HG02943 (cell line): ENCODE data around the gene MINDY4.

Experiments used
- ATAC-seq: cut with Tn5 transposase; IDR thresholded peaks from one replicate; pipeline ENCODE4 v1.9.1; 2021; ENCODE audit warnings: mild to moderate bottlenecking, low read depth, moderate library complexity; ENCODE audit not compliant: unreplicated experiment

MINDY4 gene

DNA sequence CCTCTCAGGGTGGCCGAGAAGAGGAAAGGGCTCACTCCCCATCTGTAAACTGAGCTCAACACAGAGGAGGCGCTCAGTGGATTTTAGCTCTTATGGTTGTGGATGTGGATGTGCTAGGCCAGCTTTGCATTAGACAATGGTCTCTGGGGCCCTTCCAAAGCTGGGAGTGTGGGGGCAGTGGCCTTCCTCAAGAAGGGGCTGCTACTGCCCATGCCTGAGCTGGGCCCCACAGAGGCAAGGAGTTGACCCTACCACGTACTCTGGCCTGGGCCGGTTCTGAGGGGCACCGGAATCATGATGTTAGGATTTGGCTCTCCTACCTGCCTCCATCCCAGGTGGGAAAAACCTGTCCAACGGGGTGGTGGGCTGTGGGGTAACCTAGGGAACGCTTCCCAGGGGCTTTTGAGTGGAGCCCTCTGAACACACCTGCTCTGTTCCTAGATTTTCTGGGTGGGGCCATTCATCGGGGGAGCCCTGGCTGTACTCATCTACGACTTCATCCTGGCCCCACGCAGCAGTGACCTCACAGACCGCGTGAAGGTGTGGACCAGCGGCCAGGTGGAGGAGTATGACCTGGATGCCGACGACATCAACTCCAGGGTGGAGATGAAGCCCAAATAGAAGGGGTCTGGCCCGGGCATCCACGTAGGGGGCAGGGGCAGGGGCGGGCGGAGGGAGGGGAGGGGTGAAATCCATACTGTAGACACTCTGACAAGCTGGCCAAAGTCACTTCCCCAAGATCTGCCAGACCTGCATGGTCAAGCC lies 152.0 kb downstream of the MINDY4 start:
- no peak for ATAC-seq

DNA sequence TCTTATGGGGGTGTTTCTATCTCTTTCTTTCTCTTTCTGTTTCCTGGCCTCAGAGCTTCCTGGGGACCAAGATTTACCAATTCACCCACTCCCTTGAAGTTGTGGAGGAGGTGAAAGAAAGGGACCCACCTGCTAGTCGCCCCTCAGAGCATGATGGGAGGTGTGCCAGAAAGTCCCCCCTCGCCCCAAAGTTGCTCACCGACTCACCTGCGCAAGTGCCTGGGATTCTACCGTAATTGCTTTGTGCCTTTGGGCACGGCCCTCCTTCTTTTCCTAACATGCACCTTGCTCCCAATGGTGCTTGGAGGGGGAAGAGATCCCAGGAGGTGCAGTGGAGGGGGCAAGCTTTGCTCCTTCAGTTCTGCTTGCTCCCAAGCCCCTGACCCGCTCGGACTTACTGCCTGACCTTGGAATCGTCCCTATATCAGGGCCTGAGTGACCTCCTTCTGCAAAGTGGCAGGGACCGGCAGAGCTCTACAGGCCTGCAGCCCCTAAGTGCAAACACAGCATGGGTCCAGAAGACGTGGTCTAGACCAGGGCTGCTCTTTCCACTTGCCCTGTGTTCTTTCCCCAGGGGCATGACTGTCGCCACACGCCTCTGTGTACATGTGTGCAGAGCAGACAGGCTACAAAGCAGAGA lies 152.7 kb downstream of the MINDY4 start:
- no peak for ATAC-seq

DNA sequence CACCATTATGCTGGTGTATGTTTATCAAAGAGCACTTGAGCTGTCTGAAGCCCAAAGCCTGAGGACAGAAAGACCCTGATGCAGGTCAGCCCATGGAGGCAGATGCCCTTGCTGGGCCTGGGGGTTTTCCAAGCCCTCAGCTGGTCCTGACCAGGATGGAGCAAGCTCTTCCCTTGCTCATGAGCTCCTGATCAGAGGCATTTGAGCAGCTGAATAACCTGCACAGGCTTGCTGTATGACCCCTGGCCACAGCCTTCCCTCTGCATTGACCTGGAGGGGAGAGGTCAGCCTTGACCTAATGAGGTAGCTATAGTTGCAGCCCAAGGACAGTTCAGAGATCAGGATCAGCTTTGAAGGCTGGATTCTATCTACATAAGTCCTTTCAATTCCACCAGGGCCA lies 153.4 kb downstream of the MINDY4 start:
- no peak for ATAC-seq

DNA sequence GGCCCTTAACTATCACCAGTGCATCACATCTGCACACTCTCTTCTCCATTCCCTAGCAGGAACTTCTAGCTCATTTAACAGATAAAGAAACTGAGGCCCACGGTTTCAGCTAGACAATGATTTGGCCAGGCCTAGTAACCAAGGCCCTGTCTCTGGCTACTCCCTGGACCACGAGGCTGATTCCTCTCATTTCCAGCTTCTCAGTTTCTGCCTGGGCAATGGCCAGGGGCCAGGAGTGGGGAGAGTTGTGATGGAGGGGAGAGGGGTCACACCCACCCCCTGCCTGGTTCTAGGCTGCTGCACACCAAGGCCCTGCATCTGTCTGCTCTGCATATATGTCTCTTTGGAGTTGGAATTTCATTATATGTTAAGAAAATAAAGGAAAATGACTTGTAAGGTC lies 153.9 kb downstream of the MINDY4 start:
- no peak for ATAC-seq

DNA sequence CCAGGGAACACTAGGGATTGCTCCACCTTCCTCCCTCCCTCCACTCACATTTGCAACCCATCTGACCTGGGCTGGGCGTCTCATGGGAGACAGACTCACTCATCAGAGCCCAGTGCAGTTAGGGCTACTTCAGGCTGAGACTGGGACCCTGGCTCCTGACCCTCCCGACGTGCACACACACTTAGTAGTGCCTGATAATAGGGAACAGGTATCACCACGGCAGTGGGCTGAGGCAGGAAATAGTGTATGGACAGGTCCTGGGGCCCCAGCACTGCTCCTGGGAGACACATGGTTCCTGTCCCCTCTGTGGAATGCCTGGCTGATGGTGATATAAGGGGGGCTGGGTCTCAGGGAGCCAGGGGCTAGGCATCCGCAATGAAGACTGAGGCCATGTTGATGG lies 154.7 kb downstream of the MINDY4 start:
- ATAC-seq, result no peak

DNA sequence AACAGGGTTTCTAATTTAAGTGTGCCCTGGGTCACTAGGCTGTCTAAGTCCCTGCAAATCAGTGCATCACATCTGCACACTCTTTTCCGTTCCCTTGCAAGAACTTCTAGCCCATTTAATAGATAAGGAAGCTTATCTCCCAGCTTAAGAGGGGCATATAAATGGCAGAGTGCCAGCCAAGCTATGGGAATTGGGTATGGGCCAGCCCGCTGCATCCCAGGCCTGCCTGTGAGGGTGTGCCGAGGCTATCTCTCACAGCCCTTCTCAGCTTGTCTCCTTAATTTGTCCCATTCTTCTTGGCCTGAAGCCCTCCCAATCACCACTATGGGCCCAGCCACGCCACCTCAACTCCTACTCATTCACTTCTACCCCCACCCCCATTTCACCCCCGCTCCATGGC lies 155.1 kb downstream of the MINDY4 start:
- ATAC-seq, result no peak

DNA sequence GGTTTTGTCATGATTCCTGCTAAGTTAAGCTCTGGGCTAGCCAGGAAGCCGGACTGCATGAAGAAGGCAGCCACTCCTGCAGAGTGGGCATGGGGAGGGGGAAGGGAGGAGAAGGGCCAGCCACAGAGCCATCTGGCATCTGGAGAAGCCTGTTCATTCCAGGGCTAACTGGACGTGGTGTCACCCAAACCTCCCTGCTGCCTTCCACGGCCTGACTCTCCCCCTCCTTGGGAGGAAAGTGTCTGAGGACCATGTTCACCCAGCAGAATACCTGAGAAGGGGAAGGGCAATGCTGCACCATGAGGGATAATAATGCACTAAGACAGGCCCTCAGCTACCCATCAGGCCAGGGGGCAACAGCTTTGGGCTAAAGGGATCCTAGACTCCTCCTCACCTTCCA lies 155.8 kb downstream of the MINDY4 start:
- no peak for ATAC-seq

DNA sequence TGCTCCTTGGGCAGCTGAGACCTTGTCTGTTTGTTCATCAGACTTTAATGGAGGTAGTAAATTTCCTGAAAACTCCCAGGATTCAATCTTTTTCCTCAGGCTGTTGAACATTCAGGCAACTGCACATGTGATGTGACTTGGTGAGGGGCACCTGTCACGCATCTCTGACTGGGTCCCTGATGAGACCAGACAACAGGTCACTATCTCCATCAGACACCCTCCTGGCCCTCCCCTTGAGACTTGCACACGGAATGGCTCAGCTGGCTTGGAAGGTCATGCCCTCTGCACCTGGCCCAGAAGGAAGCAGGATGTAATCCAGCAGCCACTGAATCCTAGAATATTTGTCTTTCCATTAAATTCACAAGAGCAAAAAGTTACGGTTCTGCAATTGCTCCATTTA lies 156.3 kb downstream of the MINDY4 start:
- ATAC-seq, result no peak

DNA sequence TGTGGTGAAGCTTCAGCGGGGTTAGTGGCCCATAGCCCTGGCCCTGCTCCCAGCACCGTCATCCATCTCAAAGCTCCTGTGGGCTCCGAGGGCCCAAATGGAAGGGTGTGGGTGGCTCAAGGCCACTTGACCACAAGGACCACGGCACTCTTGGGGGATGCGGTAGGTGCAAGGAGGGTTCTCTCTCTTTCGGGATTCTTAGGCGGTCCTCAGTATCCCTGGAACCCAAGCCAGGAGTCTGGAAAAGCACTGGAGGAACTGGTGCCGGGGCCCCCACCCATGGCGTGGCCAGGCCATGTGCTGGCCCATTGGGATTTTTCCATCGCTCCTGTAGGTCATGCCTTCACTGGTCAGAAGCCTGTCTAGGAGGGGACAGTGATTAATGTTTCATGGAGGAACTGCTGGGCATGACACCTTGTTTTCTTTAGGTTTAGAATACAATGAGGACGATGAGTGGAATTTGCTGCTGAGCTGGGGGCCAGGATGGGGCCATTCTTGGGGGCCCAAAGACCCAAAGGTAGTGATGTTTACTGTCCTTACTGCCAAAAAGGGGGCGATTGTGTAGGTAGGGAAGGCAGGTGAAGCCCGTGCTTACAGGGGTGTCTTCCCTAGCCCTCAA lies 157.1 kb downstream of the MINDY4 start:
- ATAC-seq, result no peak

DNA sequence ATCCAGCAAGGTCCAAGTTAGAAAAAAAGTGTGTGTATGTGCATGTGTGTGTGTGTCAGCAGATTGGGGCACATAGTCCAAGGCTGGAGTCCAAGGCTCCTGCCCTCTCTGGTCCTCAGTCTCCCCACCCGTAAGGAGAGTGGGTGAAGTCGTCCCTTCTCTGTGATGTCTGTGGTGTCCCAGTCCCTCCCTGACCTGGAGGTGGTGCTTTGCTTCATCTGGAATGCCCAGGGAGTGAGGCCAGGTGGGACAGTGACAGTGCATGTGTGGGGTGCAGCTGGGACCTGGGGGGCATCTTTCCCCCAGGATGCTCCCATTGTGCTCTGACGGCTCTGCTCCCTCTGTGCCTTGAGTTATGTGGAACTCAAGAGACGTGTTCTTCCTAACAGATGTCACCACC lies 158.5 kb downstream of the MINDY4 start:
- ATAC-seq, result no peak

DNA sequence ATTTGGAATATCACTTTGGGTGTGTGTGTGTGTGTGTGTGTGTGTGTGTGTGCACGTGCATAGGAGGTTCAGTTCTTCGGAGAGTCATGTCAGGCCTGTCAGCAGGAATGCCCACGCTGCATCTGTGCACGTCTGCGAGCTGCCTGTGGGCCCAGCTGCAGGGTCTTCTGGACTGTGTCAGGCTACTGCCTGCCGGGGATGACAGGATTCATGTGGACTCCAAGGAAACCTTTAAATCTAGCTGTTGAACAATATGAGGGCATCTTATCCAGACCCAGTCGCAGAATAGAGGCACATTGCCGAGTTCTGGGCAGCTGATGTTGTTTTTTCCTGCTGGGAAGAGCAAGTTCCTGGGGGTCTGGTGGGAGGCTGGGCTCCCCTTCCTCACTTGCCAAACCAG lies 159.4 kb downstream of the MINDY4 start:
- ATAC-seq, result no peak

DNA sequence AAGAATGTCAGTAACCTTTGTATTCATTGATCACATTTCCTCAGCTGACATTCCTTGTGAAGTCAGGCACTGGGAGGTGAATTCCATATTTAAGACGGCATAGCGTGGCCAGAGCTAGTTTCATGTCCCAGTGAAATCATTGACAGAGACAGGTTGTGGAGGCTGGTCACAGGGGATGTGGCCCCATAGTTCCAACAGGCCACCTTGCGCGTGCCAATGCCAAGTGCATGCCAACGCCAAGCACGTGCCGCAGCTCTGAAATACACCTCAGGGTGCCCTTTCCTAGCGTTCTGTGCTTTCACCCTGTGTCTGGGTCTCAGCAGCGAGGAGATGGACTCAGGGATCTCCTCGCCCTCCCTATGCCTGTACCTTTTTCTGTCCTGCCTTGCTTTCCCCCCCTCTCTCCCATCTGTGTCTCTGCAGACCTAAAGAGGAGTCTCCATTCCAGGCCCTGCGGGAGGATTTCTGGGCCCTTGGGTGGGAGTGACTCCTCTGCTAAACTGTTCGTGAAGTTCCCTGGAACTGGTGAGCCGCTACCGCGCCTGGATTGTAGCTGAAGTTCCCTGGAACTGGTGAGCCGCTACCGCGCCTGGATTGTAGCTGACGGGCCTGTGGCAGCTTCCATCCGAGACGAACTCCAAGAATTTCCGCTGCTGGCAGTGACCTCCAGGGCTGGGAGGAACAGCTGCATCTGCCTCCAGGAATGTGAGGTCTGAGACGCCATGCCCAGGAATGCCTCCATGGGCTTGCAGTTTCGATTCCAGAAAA lies 160.1 kb downstream of the MINDY4 start:
- no peak for ATAC-seq

DNA sequence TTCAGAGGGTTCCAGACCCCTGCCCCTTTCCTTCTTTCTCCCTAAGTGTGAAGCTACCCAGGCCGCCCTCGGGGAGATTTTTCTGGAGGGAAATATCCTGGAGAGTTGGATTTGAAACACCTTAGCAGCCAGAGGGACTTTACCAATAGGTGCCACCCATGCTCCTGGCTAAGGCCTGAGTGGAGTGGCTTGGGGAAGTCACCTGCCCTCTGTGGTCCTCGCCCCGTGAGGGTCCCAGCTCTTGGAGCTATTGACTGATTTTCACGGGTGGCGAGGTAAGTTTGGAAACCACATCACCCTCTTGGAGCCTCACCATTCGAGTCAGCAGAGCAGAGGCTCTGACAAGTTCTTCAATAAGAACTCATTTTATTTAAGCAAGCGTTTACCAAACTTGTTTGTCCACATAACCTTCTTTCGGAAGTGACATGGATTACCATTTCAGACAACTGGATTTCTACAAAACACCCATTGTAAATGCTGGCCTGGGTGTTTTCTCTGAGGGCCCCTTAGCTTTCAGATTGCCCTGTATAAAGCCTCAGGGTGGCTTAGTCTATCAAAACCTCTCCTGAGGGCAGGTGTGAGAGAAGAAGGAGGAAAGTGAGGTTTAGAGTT lies 160.8 kb downstream of the MINDY4 start:
- ATAC-seq, result no peak

DNA sequence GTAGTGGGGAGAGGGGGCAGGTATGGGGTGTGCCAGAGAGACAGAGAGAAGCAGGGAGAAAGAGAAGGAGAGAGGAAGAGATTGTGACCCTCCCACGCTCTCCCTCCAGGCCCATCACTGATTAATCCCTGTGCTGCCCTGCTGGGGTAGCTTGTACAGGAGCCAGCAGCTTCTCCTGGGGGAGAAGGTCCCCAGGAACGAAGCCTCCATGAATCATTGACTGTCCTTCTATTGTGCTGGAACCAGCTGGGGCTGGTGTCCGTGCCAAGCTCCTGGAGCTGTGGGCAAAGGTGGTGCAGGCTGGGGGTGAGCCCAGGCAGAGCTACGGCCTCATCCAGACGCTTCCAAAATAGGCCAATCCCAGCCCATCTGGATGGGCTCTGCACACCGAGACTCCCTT lies 161.3 kb downstream of the MINDY4 start:
- no peak for ATAC-seq

DNA sequence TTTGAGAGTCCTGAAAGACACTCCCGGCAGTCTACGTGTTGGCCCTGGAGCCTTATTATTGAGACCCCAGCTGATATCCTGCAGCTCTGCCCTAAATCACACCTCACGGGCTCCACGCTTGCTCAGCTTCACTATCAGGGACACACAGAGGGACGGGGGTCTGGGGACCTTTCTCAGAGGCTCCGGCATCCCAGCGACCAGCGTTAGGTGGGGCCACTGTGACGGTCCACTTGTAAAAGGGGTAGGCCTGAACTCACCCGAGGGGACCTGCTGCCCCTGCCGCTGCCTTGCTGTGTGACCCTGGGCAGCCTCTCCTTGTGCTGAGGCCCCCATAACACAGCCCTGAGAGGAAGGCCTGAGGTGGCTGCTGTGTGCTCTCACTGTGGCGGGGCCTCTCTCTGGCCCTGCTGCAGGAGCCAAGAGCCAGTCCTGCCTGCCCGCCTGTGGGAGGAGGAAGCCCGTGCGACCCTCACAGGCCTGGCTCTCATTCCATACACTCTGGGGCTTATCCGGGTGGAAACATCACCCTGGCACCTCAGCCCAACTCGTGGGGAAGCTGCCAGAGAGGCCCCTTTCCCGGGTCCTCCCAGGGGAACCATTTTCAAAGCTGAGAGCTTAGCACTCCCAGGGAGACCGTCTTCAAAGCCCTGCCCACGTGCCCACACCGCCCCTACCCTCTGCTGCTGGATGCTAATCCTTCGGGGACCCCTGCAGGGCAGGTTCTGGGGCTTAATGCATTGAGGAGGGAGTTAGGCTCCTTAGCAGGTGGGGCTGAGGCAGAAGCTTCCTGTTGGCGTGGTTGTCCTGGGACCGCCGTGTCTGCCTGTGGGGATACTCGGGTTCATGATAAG lies 162.1 kb downstream of the MINDY4 start:
- no peak for ATAC-seq

DNA sequence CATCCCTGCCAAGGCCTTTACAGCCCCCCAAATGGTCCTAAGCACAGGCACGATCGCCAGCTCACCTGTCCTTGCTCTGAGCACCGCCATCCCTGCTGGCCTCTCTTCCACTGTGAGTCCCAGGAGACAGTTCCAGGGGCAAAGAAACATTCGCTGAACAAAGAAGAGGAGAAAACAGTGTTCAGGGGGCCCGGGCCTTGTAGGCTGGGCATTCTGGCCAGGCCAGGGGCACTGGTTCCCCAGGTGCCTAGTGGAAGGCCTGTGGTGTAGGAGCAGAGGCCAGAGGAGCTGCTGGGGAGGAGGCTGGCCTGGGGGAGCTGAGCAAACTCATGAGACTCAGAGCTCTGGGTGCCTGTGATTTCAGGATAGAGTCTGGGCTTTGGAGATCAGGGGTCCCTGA lies 163.0 kb downstream of the MINDY4 start:
- ATAC-seq, result no peak

DNA sequence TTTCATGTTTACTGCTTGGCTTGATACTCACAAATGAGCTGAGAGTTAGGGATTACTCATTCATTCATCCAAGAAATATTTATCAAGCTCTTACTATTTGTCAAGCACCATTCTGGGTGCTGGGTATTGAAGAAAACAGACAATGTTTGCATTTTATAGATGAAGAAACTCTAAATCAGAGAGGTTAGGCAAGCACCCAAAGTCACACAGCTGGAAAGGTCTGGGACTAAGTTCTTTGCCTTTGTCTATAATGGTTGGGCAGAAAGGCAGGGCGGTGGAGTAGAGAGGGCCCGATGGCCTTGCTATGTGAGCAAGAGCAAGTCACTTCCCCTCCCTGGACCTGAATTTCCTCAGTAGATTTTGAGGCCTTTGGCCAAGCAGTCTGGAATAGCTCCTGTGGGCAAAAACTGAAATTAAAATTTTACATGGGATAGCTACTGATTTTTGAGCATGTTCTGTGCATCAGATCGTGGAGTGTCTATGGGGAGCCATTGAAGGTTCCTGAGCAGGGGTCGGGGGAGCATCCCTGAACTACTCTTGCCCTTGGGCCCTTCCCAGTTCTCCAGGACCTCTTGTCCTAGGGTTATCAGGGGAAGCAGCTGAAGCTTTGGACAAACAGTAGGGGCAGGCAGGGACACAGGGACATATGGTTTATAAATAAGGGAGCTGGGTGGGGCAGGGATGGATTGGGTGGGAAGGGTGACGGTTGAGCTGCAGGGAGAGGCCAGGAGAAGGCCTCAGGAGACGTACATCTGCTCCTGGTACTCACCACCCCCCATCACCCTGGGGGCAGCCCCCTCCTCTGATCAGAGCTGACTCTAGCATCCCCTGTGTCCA lies 163.7 kb downstream of the MINDY4 start:
- ATAC-seq, result no peak

DNA sequence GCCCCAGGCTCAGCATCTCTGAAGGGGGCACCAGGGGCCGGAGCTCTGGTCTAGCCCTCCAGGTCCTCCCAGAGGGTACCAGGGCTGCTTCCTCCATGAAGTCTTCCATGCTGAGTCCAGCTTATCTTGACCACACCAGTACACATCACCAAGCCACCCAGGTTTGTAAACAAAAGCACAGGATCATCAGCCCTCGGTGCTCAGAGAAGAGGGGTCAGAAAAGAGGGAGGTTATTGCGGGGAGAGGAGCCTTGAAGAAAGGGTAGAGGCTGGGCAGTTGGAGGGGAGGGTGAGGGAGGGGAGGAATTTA lies 164.3 kb downstream of the MINDY4 start:
- no peak for ATAC-seq

DNA sequence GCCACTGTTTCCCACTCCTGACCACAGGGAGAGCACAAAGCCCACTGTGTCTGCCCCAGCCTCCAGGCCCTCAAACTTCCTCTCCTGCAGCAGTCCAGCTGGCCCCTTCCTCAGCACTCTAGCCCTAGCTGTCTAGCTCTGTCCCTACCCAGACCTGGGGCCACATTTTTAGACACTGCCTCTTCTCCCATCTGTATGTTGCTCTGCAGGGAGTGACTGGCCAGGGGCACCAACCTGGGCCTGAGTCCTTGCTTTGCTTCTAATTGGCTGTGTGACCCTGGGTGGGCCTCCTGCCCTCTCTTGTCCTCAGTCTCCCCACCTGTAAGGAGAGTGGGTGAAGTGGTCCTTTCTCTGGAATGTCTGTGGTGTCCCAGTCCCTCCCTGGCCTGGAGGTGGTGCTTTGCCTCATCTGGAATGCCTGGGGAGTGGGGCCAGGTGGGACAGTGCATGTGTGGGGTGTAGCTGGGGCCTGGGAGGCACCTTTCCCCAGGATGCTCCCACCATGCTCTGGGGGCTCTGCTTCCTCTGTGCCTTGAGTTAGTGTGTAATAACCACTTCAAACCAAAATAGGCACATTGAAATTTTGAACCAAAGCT lies 165.5 kb downstream of the MINDY4 start:
- no peak for ATAC-seq
